B cell (primary cell): ENCODE data around the gene GTF2A1. TPM values are rescaled to one million over a fixed set of nuclear protein-coding genes. Genes with fewer than 3 reads are reported as not detected.

Source experiments
- ATAC-seq: fragments of 200-7000 bp; cut with Tn5 transposase; one replicate; pipeline ENCODE4 v1.10.0; 2021; ENCODE audit warnings: low read depth, mild to moderate bottlenecking, moderate number of reproducible peaks, moderate library complexity
- CTCF ChIA-PET: fragments of 350-600 bp; sonication (Branson Sonifier 250); formaldehyde crosslinking; loops from one replicate; lab custom pipeline; 2021; ENCODE audit warnings: antibody characterized with exemption, inconsistent platforms; lab: Charles Lee
- POLR2A ChIA-PET: fragments of 350-600 bp; sonication (Branson Sonifier 250); formaldehyde crosslinking; loops from one replicate; lab custom pipeline; 2021; ENCODE audit warnings: antibody characterized with exemption; lab: Charles Lee
- DNase-seq: peaks from one replicate; pipeline ENCODE4 v3.0.0; 2013
- H2AFZ ChIP-seq: 2 replicates; pipeline ENCODE4 v1.6.1; 2012; ENCODE audit warnings: mild to moderate bottlenecking, low read depth, low read length; ENCODE audit not compliant: insufficient read depth, poor library complexity, severe bottlenecking
- H3K27ac ChIP-seq, 2 donors: 1 replicate in 1 of 2; 2 replicates in 1 of 2; pipeline ENCODE4 v1.5.1; 2012 to 2013; ENCODE audit warnings: low read length in 2 of 2, mild to moderate bottlenecking in 2 of 2, moderate library complexity in 1 of 2
- H3K27me3 ChIP-seq, 4 experiments: fragments of 200-600 bp in 1 of 4; sonication (generic) in 1 of 4; replicated peaks in 1 of 4; 1 replicate in 2 of 4; 2 replicates in 2 of 4; pipeline versions ENCODE4 v1.6.1 to v1.7.0; 2013 to 2016; ENCODE audit warnings: low read length in 3 of 4, mild to moderate bottlenecking in 2 of 4, mixed read lengths in 1 of 4, moderate library complexity in 1 of 4; ENCODE audit not compliant: insufficient read depth in 4 of 4, control insufficient read depth in 3 of 4; ENCODE audit errors: control extremely low read depth in 1 of 4
- H3K36me3 ChIP-seq, 2 experiments: replicated peaks in 1 of 2; 1 replicate in 1 of 2; 2 replicates in 1 of 2; pipeline versions ENCODE4 v1.6.1 to v1.7.1; 2013; ENCODE audit warnings: low read length in 1 of 2; ENCODE audit not compliant: insufficient read depth in 2 of 2, control insufficient read depth in 1 of 2; ENCODE audit errors: control extremely low read depth in 1 of 2, extremely low read depth in 1 of 2
- H3K4me1 ChIP-seq, 2 donors: fragments of 200-600 bp in 1 of 2; sonication (generic) in 1 of 2; 1 replicate in 1 of 2; 2 replicates in 1 of 2; pipeline versions ENCODE4 v1.5.1 to v1.6.1; 2013 to 2017; ENCODE audit warnings: low read length in 2 of 2; ENCODE audit not compliant: control insufficient read depth in 2 of 2, insufficient read depth in 2 of 2
- H3K4me2 ChIP-seq: replicated peaks from 2 replicates; pipeline ENCODE3; 2012; ENCODE audit warnings: mild to moderate bottlenecking, low read depth, low read length; ENCODE audit not compliant: poor library complexity, severe bottlenecking
- H3K4me3 ChIP-seq, 5 experiments: fragments of 200-600 bp in 1 of 5; sonication (generic) in 1 of 5; 1 replicate in 3 of 5; 2 replicates in 2 of 5; pipeline versions ENCODE4 v1.5.1 to v1.7.0; 2011 to 2016; ENCODE audit warnings: low read length in 4 of 5, mild to moderate bottlenecking in 4 of 5, low read depth in 2 of 5, control low read depth in 1 of 5, moderate library complexity in 1 of 5; ENCODE audit not compliant: insufficient read depth in 1 of 5; ENCODE audit errors: control extremely low read depth in 1 of 5, extremely low read depth in 1 of 5
- H3K79me2 ChIP-seq: fragments of 200-600 bp; sonication (generic); one replicate; pipeline ENCODE4 v1.6.0; 2016; ENCODE audit warnings: low read length; ENCODE audit not compliant: control insufficient read depth, insufficient read depth
- H3K9ac ChIP-seq: fragments of 200-600 bp; sonication (generic); 2 replicates; pipeline ENCODE4 v1.6.1; 2017; ENCODE audit warnings: mild to moderate bottlenecking, low read length, moderate library complexity
- H3K9me3 ChIP-seq, 3 donors: one replicate each; pipeline versions ENCODE4 v1.6.1 to v1.7.1; 2013; ENCODE audit warnings: low read length in 2 of 3; ENCODE audit not compliant: control insufficient read depth in 2 of 3, insufficient read depth in 1 of 3; ENCODE audit errors: control extremely low read depth in 1 of 3
- H4K20me1 ChIP-seq: 2 replicates; pipeline ENCODE4 v1.6.0; 2012; ENCODE audit warnings: mild to moderate bottlenecking, low read length; ENCODE audit not compliant: insufficient read depth, control insufficient read depth, poor library complexity, severe bottlenecking
- H3K27ac Mint-ChIP-seq: one replicate; pipeline ENCODE4 v1.8.0; 2021; ENCODE audit warnings: mixed read lengths
- H3K27me3 Mint-ChIP-seq: one replicate; pipeline ENCODE4 v1.8.0; 2021; ENCODE audit warnings: mixed read lengths
- H3K4me1 Mint-ChIP-seq: one replicate; pipeline ENCODE4 v1.8.0; 2021; ENCODE audit warnings: mixed read lengths
- H3K4me3 Mint-ChIP-seq: one replicate; pipeline ENCODE4 v1.8.0; 2021; ENCODE audit warnings: mixed read lengths
- H3K9me3 Mint-ChIP-seq: one replicate; pipeline ENCODE4 v1.8.0; 2022; ENCODE audit warnings: mixed read lengths; ENCODE audit not compliant: insufficient read depth
- EZH2 ChIP-seq: IDR thresholded peaks from 2 replicates; pipeline ENCODE4 v1.6.1; 2012; ENCODE audit warnings: borderline replicate concordance, low read depth, mild to moderate bottlenecking, moderate library complexity, low read length; ENCODE audit not compliant: insufficient read depth, poor library complexity, severe bottlenecking
- WGBS: methylation state at CpG from one replicate; pipeline ENCODE4 v1.1.5; 2013; ENCODE audit warnings: missing lambda C conversion rate; ENCODE audit not compliant: insufficient coverage; 5-methylcytosine and 5-hydroxymethylcytosine counted together
- intact Hi-C: fragments of 100-400 bp; cut with micrococcal nuclease; formaldehyde crosslinking; loops from one replicate; pipeline ENCODE4 v1.10.0; 2022
- polyA plus RNA-seq: library from polyadenylated mRNA; depleted of rRNA; stranded (reverse); fragments of >200 nt; gene quantifications from 2 replicates; pipeline ENCODE4 v1.2.3, GENCODE V29; 2012
- total RNA-seq, 2 donors: library from RNA; stranded (reverse); fragments of 120-200 nt in 1 of 2; gene quantifications; 1 replicate in 1 of 2; 2 replicates in 1 of 2; pipeline versions ENCODE4 v1.2.3 to v1.2.4, GENCODE V29; 2013 to 2022
- TF ChIP-seq, protein P1 (sequence below): fragments of 200-600 bp; IDR thresholded peaks from one replicate; pipeline ENCODE4 v1.8.0; 2022; ENCODE audit warnings: antibody characterized with exemption, mild to moderate bottlenecking

The GTF2A1 gene
- total and polyA plus RNA-seq, 2 donors (not counting 1 experiment from before 2014, with no cell fraction given) = 7.1 to 45.1 TPM

DNA sequence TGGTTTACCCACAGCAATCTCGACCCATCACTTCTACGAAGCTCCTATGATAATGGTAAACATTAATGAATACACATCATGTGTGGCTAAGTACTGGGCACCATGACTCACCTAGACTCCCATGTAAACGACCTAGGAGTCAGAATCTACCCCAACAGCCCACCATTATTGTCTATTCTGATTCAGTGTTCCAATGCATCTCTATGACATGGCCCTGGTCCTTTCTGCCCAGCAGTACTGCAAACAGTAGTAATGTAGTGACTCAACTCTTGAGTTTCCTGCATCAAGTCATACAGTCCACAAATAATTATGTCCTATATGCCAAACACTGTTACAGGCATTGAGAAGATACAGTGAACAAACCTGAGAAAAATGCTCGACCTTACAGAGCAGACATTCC, 14.6 kb downstream of the GTF2A1 start:
- Histone ChIP-seq H3K4me3 (no peak overlapping the region), H3K27ac (no peak overlapping the region), H3K4me1 (peaks cover 17 to 22% of the 10 kb centered on the region in 2 donors), H3K4me2 (no peak overlapping the region), H3K36me3 (peaks cover 18 to 80% of the 10 kb centered on the region in 2 experiments), H3K79me2 (peaks cover 69% of the 10 kb centered on the region), H3K9me3 (peaks cover 3 to 14% (median 9%) of the 10 kb centered on the region in 3 donors), H3K9ac (no peak overlapping the region), H3K27me3 (no peaks in the 10 kb centered on the region), H4K20me1 (peaks cover 15% of the 10 kb centered on the region), H2AFZ (no peak overlapping the region)
- POLR2A ChIA-PET = no interaction called here
- CTCF ChIA-PET = no interaction called here
- no peak for TF ChIP-seq EZH2
- TF ChIP-seq, protein P1, sequence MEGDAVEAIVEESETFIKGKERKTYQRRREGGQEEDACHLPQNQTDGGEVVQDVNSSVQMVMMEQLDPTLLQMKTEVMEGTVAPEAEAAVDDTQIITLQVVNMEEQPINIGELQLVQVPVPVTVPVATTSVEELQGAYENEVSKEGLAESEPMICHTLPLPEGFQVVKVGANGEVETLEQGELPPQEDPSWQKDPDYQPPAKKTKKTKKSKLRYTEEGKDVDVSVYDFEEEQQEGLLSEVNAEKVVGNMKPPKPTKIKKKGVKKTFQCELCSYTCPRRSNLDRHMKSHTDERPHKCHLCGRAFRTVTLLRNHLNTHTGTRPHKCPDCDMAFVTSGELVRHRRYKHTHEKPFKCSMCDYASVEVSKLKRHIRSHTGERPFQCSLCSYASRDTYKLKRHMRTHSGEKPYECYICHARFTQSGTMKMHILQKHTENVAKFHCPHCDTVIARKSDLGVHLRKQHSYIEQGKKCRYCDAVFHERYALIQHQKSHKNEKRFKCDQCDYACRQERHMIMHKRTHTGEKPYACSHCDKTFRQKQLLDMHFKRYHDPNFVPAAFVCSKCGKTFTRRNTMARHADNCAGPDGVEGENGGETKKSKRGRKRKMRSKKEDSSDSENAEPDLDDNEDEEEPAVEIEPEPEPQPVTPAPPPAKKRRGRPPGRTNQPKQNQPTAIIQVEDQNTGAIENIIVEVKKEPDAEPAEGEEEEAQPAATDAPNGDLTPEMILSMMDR = no peak
- H3K4me3 Mint-ChIP-seq = no peak overlapping the region
- intact Hi-C loops = no loop called here
- peaks cover 46% of the 10 kb centered on the region for H3K4me1 Mint-ChIP-seq
- WGBS = no CpG with 5 or more reads among the region's 4 CpGs
- no peak overlapping the region for H3K27ac Mint-ChIP-seq
- ATAC-seq = no peak
- peaks cover 3% of the 10 kb centered on the region for H3K9me3 Mint-ChIP-seq
- no peak for DNase-seq
- H3K27me3 Mint-ChIP-seq = no peaks in the 10 kb centered on the region

DNA sequence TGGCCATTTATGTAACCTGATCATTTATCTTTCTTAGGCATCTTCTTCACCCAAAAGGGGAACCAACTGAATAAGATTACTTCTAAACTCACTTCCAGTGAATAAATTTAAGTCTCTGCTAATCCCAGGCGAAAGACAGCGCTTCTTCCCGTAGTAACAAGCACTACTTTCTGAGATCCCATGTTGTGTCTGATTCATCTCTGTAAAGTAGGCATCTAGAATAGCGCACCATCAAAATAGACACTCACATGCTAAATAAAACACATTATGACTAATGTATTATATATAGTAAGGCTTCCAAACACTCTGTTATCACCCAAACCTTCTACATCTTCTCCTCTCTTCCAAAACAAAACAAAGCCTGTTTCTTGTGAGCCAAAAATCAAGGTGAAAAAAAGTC, 15.1 kb downstream of the GTF2A1 start:
- Mint-ChIP-seq H3K4me1 (peaks cover 41% of the 10 kb centered on the region), H3K4me3 (no peak overlapping the region), H3K9me3 (peaks cover 3% of the 10 kb centered on the region), H3K27ac (no peak overlapping the region), H3K27me3 (no peaks in the 10 kb centered on the region)
- TF ChIP-seq, protein P1 = no peak
- TF ChIP-seq EZH2 = no peak
- Histone ChIP-seq H3K9ac (no peak overlapping the region), H3K4me2 (no peak overlapping the region), H4K20me1 (peaks cover 15% of the 10 kb centered on the region), H3K4me3 (no peak overlapping the region), H3K4me1 (peaks cover 17 to 22% of the 10 kb centered on the region in 2 donors), H3K79me2 (peaks cover 66% of the 10 kb centered on the region), H2AFZ (no peak overlapping the region), H3K27ac (no peak overlapping the region), H3K36me3 (peaks cover 17 to 80% of the 10 kb centered on the region in 2 experiments), H3K27me3 (no peaks in the 10 kb centered on the region), H3K9me3 (peaks cover 3 to 13% (median 9%) of the 10 kb centered on the region in 3 donors)
- DNase-seq (no peak), ATAC-seq (no peak)
- intact Hi-C loops = no loop called here
- no CpG with 5 or more reads among the region's 4 CpGs for WGBS
- POLR2A ChIA-PET = no interaction called here
- CTCF ChIA-PET = no interaction called here
